ENCODE data around the gene GPR32. TPM values are rescaled to one million over a fixed set of nuclear protein-coding genes. Genes with fewer than 3 reads are reported as not detected.

GPR32 gene
- total RNA-seq, 4 donors from 2014 or later, result not detected

DNA sequence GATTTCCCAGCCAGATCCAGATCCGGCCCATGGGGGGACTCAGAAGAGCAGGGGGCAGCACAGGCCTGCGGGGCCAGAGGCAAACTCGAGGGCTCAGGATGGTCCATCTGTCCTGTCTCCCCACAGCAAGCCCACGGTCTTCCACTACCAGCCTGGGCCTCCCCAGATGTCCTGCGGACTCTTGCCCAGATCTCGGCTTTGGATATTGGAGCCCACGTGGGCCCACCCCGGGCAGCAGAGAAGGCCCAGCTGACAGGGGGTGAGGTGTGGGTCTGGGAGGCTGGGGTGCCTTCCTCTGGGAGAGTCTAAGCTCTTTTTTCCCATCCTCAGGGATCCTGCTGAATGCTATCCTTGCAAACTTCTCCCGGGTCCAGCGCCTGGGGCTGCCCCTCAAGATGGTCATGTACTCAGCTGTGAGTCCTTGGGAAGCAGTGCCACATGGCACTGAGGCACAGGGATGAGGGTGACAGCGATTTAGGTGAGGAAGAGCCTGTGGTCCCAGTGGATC is 23.3 kb downstream of the GPR32 start:
- H3K27me3 ChIP-seq, result peaks cover 0 to 11% (median 0%) of the 10 kb centered on the region in 4 donors
- peaks cover 8 to 32% (median 10%) of the 10 kb centered on the region in 3 donors for H3K36me3 ChIP-seq
- intact Hi-C loops (cut with DNase I), result no loop called here
- no peaks in the 10 kb centered on the region for H3K9me3 ChIP-seq
- TF ChIP-seq POLR2A (IDR thresholded peaks at IDR 0.05), result no peak
- TF ChIP-seq, protein P1, sequence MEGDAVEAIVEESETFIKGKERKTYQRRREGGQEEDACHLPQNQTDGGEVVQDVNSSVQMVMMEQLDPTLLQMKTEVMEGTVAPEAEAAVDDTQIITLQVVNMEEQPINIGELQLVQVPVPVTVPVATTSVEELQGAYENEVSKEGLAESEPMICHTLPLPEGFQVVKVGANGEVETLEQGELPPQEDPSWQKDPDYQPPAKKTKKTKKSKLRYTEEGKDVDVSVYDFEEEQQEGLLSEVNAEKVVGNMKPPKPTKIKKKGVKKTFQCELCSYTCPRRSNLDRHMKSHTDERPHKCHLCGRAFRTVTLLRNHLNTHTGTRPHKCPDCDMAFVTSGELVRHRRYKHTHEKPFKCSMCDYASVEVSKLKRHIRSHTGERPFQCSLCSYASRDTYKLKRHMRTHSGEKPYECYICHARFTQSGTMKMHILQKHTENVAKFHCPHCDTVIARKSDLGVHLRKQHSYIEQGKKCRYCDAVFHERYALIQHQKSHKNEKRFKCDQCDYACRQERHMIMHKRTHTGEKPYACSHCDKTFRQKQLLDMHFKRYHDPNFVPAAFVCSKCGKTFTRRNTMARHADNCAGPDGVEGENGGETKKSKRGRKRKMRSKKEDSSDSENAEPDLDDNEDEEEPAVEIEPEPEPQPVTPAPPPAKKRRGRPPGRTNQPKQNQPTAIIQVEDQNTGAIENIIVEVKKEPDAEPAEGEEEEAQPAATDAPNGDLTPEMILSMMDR (IDR thresholded peaks at IDR 0.05), result no peak
- H3K27ac ChIP-seq, result no peak overlapping the region
- no peak overlapping the region for H3K4me3 ChIP-seq
- peaks cover 0 to 11% (median 0%) of the 10 kb centered on the region in 3 donors for H3K4me1 ChIP-seq
- no peak for DNase-seq
- 64 to 77% methylated on average over 8 of the region's 11 CpGs for WGBS, 2 donors

GRCh38 chr19:50794074-50794875 is 24.0 kb downstream of the GPR32 start:
- 20 to 38% methylated on average over 8 to 11 of the region's 16 CpGs for WGBS, 2 donors
- intact Hi-C loops (cut with DNase I), result no loop called here
- peaks cover 0 to 11% (median 0%) of the 10 kb centered on the region in 3 donors for H3K4me1 ChIP-seq
- H3K9me3 ChIP-seq, result no peaks in the 10 kb centered on the region
- H3K4me3 ChIP-seq, result no peak overlapping the region
- TF ChIP-seq, protein P1 (IDR thresholded peaks at IDR 0.05), result peak in 1 of 6 experiments; percentile 27
- no peak for TF ChIP-seq POLR2A (IDR thresholded peaks at IDR 0.05)
- peaks cover 0 to 11% (median 0%) of the 10 kb centered on the region in 4 donors for H3K27me3 ChIP-seq
- no peak overlapping the region for H3K27ac ChIP-seq
- DNase-seq, result no peak
- H3K36me3 ChIP-seq, result peaks cover 13 to 39% (median 15%) of the 10 kb centered on the region in 3 donors

GRCh38 chr19:50794876-50795663 is 24.8 kb downstream of the GPR32 start:
- WGBS, 2 donors, result 30 to 70% methylated on average over 4 to 16 of the region's 18 CpGs
- Histone ChIP-seq H3K36me3 (peaks cover 13 to 47% (median 23%) of the 10 kb centered on the region in 3 donors), H3K4me3 (no peak overlapping the region), H3K27ac (no peak overlapping the region), H3K4me1 (peaks cover 0 to 11% (median 0%) of the 10 kb centered on the region in 3 donors), H3K9me3 (no peaks in the 10 kb centered on the region), H3K27me3 (peaks cover 0 to 8% (median 0%) of the 10 kb centered on the region in 4 donors)
- DNase-seq, result no peak
- no peak for TF ChIP-seq POLR2A (IDR thresholded peaks at IDR 0.05)
- TF ChIP-seq, protein P1 (IDR thresholded peaks at IDR 0.05), result peak in 1 of 6 experiments; percentile 28
- intact Hi-C loops (cut with DNase I), result no loop called here

DNA sequence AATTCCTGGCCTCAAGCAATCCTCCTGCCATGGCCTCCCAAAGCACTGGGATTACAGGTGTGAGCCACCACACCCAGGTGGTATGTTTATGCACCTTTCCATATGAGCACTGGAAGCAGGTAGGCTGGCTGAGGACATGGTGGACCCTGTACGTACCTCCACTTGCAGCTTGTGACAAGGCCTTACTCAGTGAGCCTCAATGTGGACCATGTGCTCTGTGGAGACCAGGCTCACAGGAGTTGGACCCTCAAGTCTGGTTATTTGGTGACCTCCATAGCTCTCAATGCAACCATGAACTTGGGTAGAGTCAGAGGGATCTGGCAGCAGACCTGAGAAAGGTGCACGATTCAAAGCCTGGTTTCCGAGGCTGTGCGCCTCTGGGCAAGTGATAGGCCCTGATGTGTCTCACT is 25.4 kb downstream of the GPR32 start:
- Histone ChIP-seq H3K27me3 (peaks cover 0 to 8% (median 0%) of the 10 kb centered on the region in 4 donors), H3K27ac (no peak overlapping the region), H3K36me3 (peaks cover 13 to 51% (median 23%) of the 10 kb centered on the region in 3 donors), H3K4me1 (peaks cover 0 to 11% (median 0%) of the 10 kb centered on the region in 3 donors), H3K9me3 (no peaks in the 10 kb centered on the region), H3K4me3 (no peak overlapping the region)
- no peak for TF ChIP-seq POLR2A (IDR thresholded peaks at IDR 0.05)
- TF ChIP-seq, protein P1 (IDR thresholded peaks at IDR 0.05), result no peak
- intact Hi-C loops (cut with DNase I), result no loop called here
- no peak for DNase-seq
- 50 to 68% methylated on average over 3 to 4 of the region's 4 CpGs for WGBS, 2 donors
